GM12865 (cell line): Measurements from ENCODE around the gene TAC4.

Source experiments
- DNase-seq: peaks from one replicate; pipeline ENCODE4 v3.0.0; 2010; ENCODE audit warnings: low read depth
- H3K4me3 ChIP-seq: 2 replicates; pipeline ENCODE4 v1.5.1; 2011; ENCODE audit warnings: mild to moderate bottlenecking, low read depth, low read length, control low read depth
- TF ChIP-seq, protein P1 (sequence below): IDR thresholded peaks from 2 replicates; pipeline ENCODE4 v1.5.1; 2011; ENCODE audit warnings: low read length, control low read depth, low read depth, inconsistent platforms; ENCODE audit not compliant: insufficient read depth; ENCODE audit errors: missing control alignments

Gene TAC4

DNA sequence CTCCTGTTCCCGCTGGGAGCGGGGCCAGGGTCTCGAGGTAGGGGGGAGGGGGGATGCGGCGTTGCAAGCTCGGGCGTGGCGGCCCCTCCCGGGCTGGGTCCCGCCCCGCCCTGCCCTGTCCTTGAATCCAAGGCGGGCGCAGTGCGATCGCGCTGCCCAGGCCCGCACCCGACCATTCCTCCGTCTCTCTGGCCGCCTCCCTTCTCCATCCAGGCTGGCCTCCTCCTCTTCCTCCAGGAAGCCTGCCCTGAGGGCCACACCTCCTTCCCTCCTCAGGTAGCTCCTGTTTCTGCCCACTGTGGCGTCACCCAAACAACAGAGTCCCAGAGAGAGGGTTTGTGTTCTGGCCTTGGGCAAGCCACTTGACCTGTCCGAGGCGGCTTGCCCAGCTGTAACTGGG is 43.0 kb upstream of the TAC4 start:
- DNase-seq = no peak
- no peak overlapping the region for H3K4me3 ChIP-seq
- TF ChIP-seq, protein P1, sequence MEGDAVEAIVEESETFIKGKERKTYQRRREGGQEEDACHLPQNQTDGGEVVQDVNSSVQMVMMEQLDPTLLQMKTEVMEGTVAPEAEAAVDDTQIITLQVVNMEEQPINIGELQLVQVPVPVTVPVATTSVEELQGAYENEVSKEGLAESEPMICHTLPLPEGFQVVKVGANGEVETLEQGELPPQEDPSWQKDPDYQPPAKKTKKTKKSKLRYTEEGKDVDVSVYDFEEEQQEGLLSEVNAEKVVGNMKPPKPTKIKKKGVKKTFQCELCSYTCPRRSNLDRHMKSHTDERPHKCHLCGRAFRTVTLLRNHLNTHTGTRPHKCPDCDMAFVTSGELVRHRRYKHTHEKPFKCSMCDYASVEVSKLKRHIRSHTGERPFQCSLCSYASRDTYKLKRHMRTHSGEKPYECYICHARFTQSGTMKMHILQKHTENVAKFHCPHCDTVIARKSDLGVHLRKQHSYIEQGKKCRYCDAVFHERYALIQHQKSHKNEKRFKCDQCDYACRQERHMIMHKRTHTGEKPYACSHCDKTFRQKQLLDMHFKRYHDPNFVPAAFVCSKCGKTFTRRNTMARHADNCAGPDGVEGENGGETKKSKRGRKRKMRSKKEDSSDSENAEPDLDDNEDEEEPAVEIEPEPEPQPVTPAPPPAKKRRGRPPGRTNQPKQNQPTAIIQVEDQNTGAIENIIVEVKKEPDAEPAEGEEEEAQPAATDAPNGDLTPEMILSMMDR = no peak

GRCh38 chr17:49890077-49890821 is 42.4 kb upstream of the TAC4 start:
- TF ChIP-seq, protein P1 = no peak
- DNase-seq = no peak
- no peak overlapping the region for H3K4me3 ChIP-seq

- TF ChIP-seq, protein P1 = no peak
- no peak overlapping the region for H3K4me3 ChIP-seq
- no peak for DNase-seq
Measured at GRCh38 chr17:49889500-49889899, 41.6 kb upstream of the TAC4 start.

DNA sequence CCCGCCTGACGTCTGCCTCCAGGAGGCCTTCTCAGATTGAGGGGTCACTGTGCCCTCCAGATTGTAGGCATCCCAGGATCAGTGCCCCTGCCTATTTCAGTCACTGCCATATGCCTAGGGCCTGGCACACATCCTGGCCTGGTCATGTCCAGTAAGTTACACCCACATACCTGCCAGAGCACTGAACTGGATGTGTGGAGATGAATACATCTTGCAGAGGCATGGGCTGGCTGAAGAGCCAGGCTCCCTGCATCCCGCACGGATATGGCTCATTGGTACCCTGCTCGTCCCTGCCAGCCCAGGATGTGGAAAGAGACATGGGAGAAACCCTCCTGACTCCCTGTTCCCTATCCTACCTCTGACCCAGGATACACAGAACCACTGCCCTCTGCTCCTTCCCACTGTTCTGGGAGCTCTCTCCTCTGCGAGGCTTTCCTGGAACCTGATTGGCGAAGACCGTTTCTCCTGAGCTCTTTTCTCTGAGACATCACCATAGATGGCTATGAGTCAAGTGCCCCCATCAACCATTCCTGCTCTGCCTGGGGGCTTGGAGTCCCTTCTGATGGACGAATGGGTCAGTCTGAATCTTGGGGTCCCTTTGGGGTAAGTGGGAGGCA is 40.0 kb upstream of the TAC4 start:
- TF ChIP-seq, protein P1 = no peak
- DNase-seq = no peak
- no peak overlapping the region for H3K4me3 ChIP-seq

- no peak for DNase-seq
- TF ChIP-seq, protein P1 = no peak
Measured at GRCh38 chr17:49887086-49887743, 39.3 kb upstream of the TAC4 start.

DNA sequence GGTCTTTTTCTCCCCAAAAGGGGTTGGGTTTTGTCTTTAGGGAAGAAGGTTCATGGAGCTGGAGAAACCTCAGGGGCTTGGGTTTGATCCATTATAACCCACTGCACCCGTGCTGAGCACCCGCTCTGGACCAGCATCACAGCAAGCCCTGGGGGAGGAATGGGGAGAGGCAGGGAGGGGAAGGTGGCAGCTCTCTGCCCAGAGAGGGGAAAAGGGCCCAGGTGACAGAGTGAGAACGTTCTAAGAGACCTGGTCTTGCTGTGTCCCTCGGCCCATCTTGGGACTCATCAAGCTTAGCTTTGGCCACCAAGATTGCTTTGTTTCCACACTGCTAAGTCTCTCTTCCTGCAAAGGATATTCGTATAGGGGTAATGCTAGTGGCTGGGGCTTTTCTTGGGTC is 38.2 kb upstream of the TAC4 start:
- no peak for DNase-seq
- H3K4me3 ChIP-seq = no peak overlapping the region
- TF ChIP-seq, protein P1 = no peak

More at GRCh38 chr17:49887086-49887743, 39.3 kb upstream of the TAC4 start:
- no peak overlapping the region for H3K4me3 ChIP-seq
